HEK293 (cell line): Measurements from ENCODE around the gene SYT13.

Experiments
- CTCF ChIA-PET: fragments of 350-600 bp; formaldehyde crosslinking; extraction: SDS; loops from one replicate; lab custom pipeline; 2021; ENCODE audit warnings: antibody characterized with exemption; lab: Yijun Ruan, JAX
- POLR2A ChIA-PET: fragments of 300-600 bp; formaldehyde crosslinking; extraction: SDS; loops from one replicate; lab custom pipeline; 2020; ENCODE audit warnings: antibody characterized with exemption, inconsistent platforms; lab: Yijun Ruan, JAX
- H3K27ac ChIP-seq: fragments of 200-500 bp; sonication (Bioruptor generic); 2 replicates; pipeline ENCODE4 v1.5.1; 2014; ENCODE audit warnings: low read depth, low read length, control low read depth, inconsistent platforms; ENCODE audit errors: extremely low read depth
- H3K36me3 ChIP-seq, 2 experiments: fragments of 200-500 bp in 1 of 2; sonication (Bioruptor generic) in 1 of 2; 1 replicate in 1 of 2; 2 replicates in 1 of 2; pipeline ENCODE4 v1.5.1; 2014 to 2017; ENCODE audit warnings: inconsistent platforms in 2 of 2, low read length in 2 of 2; ENCODE audit not compliant: control insufficient read depth in 2 of 2, insufficient read depth in 1 of 2
- H3K4me1 ChIP-seq: fragments of 200-500 bp; sonication (Bioruptor generic); 2 replicates; pipeline ENCODE4 v1.5.1; 2014; ENCODE audit warnings: mild to moderate bottlenecking, low read length, inconsistent platforms; ENCODE audit not compliant: control insufficient read depth, insufficient read depth
- H3K4me3 ChIP-seq: 2 replicates; pipeline ENCODE4 v1.5.1; 2011; ENCODE audit warnings: low read depth, mild to moderate bottlenecking, control low read depth, low read length, moderate library complexity
- H3K9me3 ChIP-seq: fragments of 200-500 bp; sonication (Bioruptor generic); 2 replicates; pipeline ENCODE4 v1.5.1; 2014; ENCODE audit warnings: low read depth, low read length, inconsistent platforms; ENCODE audit not compliant: control insufficient read depth, insufficient read depth
- BCL6B ChIP-seq: fragments of 450-650 bp; formaldehyde crosslinking; IDR thresholded peaks from 2 replicates; pipeline ENCODE4 v1.5.1; 2017; ENCODE audit warnings: missing biosample characterization, missing genetic modification characterization
- CTCF ChIP-seq: fragments of 450-650 bp; formaldehyde crosslinking; IDR thresholded peaks from 2 replicates; pipeline ENCODE4 v1.5.1; 2016; ENCODE audit warnings: missing biosample characterization, missing genetic modification characterization
- EGR2 ChIP-seq: fragments of 450-650 bp; formaldehyde crosslinking; IDR thresholded peaks from 2 replicates; pipeline ENCODE4 v1.5.1; 2016; ENCODE audit warnings: low read depth, missing biosample characterization, missing genetic modification characterization
- GLIS2 ChIP-seq: fragments of 450-650 bp; formaldehyde crosslinking; IDR thresholded peaks from 2 replicates; pipeline ENCODE4 v1.5.1; 2016; ENCODE audit warnings: missing biosample characterization, missing genetic modification characterization
- IKZF3 ChIP-seq: fragments of 450-650 bp; IDR thresholded peaks from 2 replicates; pipeline ENCODE4 v1.5.0; 2018; ENCODE audit warnings: missing biosample characterization, mild to moderate bottlenecking, missing genetic modification characterization, moderate library complexity
- KLF8 ChIP-seq: fragments of 450-650 bp; formaldehyde crosslinking; IDR thresholded peaks from 2 replicates; pipeline ENCODE4 v1.5.1; 2016; ENCODE audit warnings: missing biosample characterization, missing genetic modification characterization
- MZF1 ChIP-seq: fragments of 450-650 bp; formaldehyde crosslinking; IDR thresholded peaks from 2 replicates; pipeline ENCODE4 v1.5.1; 2017; ENCODE audit warnings: missing biosample characterization, missing genetic modification characterization, borderline replicate concordance
- OSR2 ChIP-seq: fragments of 450-650 bp; formaldehyde crosslinking; IDR thresholded peaks from 2 replicates; pipeline ENCODE4 v1.5.1; 2016; ENCODE audit warnings: missing biosample characterization, missing genetic modification characterization
- PRDM1 ChIP-seq: fragments of 450-650 bp; formaldehyde crosslinking; IDR thresholded peaks from 2 replicates; pipeline ENCODE4; 2016; ENCODE audit warnings: missing biosample characterization, missing genetic modification characterization
- REPIN1 ChIP-seq: fragments of 450-650 bp; formaldehyde crosslinking; IDR thresholded peaks from 2 replicates; pipeline ENCODE4 v1.5.1; 2017; ENCODE audit warnings: missing biosample characterization, missing genetic modification characterization, low read depth
- YY1 ChIP-seq: fragments of 450-650 bp; formaldehyde crosslinking; IDR thresholded peaks from 2 replicates; pipeline ENCODE4 v1.5.1; 2018; ENCODE audit warnings: missing biosample characterization, missing genetic modification characterization
- ZBTB17 ChIP-seq: fragments of 450-650 bp; formaldehyde crosslinking; IDR thresholded peaks from 2 replicates; pipeline ENCODE4 v1.5.1; 2016; ENCODE audit warnings: missing biosample characterization, missing genetic modification characterization
- ZBTB20 ChIP-seq: fragments of 450-650 bp; formaldehyde crosslinking; IDR thresholded peaks from 2 replicates; pipeline ENCODE4 v1.5.1; 2016; ENCODE audit warnings: missing biosample characterization, missing genetic modification characterization
- ZBTB8A ChIP-seq: fragments of 450-650 bp; formaldehyde crosslinking; IDR thresholded peaks from 2 replicates; pipeline ENCODE4 v1.5.1; 2016; ENCODE audit warnings: missing biosample characterization, missing genetic modification characterization
- ZNF10 ChIP-seq: fragments of 450-650 bp; formaldehyde crosslinking; IDR thresholded peaks from 2 replicates; pipeline ENCODE4 v1.5.1; 2017; ENCODE audit warnings: missing biosample characterization, missing genetic modification characterization
- ZNF112 ChIP-seq: fragments of 450-650 bp; formaldehyde crosslinking; IDR thresholded peaks from 2 replicates; pipeline ENCODE4 v1.5.0; 2017; ENCODE audit warnings: missing biosample characterization, missing genetic modification characterization
- ZNF214 ChIP-seq: fragments of 450-650 bp; formaldehyde crosslinking; IDR thresholded peaks from 2 replicates; pipeline ENCODE4 v1.5.1; 2017; ENCODE audit warnings: missing biosample characterization, mild to moderate bottlenecking, missing genetic modification characterization, borderline replicate concordance
- ZNF221 ChIP-seq: fragments of 450-650 bp; formaldehyde crosslinking; IDR thresholded peaks from 2 replicates; pipeline ENCODE4 v1.5.1; 2017; ENCODE audit warnings: missing biosample characterization, missing genetic modification characterization, borderline replicate concordance
- ZNF248 ChIP-seq: fragments of 450-650 bp; formaldehyde crosslinking; IDR thresholded peaks from 2 replicates; pipeline ENCODE4 v1.5.1; 2017; ENCODE audit warnings: missing biosample characterization, missing genetic modification characterization
- ZNF629 ChIP-seq: fragments of 450-650 bp; formaldehyde crosslinking; IDR thresholded peaks from 2 replicates; pipeline ENCODE4 v1.5.1; 2017; ENCODE audit warnings: missing biosample characterization, missing genetic modification characterization
- ZNF76 ChIP-seq: fragments of 450-650 bp; formaldehyde crosslinking; IDR thresholded peaks from 2 replicates; pipeline ENCODE4; 2016; ENCODE audit warnings: low read depth, missing biosample characterization, missing genetic modification characterization, borderline replicate concordance
- ZNF777 ChIP-seq: fragments of 450-650 bp; formaldehyde crosslinking; IDR thresholded peaks from 2 replicates; pipeline ENCODE4 v1.5.1; 2017; ENCODE audit warnings: missing biosample characterization, missing genetic modification characterization, borderline replicate concordance
- ZNF837 ChIP-seq: fragments of 450-650 bp; formaldehyde crosslinking; IDR thresholded peaks from 2 replicates; pipeline ENCODE4 v1.5.1; 2016; ENCODE audit warnings: missing biosample characterization, missing genetic modification characterization
- TF ChIP-seq, protein P1 (sequence below): fragments of 450-650 bp; formaldehyde crosslinking; IDR thresholded peaks from 2 replicates; pipeline ENCODE4 v1.5.1; 2016; ENCODE audit warnings: missing biosample characterization, missing genetic modification characterization
- TF ChIP-seq, protein P2 (sequence below): fragments of 450-650 bp; formaldehyde crosslinking; IDR thresholded peaks from 2 replicates; pipeline ENCODE4 v1.5.1; 2016; ENCODE audit warnings: missing biosample characterization, missing genetic modification characterization

The SYT13 gene

DNA sequence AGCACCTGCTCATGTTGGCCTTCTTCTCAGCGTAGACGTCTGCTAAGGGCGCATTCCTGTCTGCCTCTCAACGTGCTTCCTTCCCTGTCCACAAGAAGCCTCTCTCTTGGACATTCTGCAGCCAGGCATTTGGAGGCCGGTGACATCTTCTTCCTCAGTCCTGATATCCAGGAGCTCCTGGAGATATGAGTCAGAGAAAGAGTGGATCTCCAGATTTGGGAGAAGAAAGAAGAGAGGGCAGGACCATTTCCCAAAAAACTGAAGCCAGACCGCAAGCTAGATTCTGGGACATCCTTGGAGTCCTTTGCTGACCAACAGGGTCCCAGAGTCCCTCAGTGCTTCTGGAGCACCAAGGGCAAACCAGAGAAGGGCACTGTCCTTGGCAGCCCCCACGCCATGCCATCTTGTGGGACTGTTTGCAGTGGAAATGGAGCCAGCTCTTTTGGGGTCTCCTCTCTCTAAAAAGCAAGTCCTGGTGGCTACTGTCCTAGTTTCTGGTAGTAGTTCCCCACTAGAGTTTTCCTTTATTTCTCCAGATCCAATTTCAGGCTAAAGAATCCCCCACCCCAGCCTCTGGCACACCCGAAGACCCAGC lies 36.1 kb upstream of the SYT13 start:
- ChIA-PET POLR2A (no interaction called here), CTCF (interaction anchor here (0.6 to 1.6 kb wide), 4 partner anchors 11 to 393 kb away, joined by 3 to 5 read pairs (median 3); no protein-coding TSS in a partner anchor)
- Histone ChIP-seq H3K4me1 (no peaks in the 10 kb centered on the region), H3K4me3 (no peak overlapping the region), H3K9me3 (no peaks in the 10 kb centered on the region), H3K27ac (no peak overlapping the region), H3K36me3 (no peaks in the 10 kb centered on the region)
- TF ChIP-seq ZNF10 (tag by site-specific recombination), result no peak
- no peak for TF ChIP-seq ZNF76 (tag by site-specific recombination)
- TF ChIP-seq ZNF214 (tag by site-specific recombination), result no peak
- TF ChIP-seq IKZF3, result no peak
- TF ChIP-seq ZNF629 (tag by site-specific recombination), result no peak
- TF ChIP-seq, protein P1, sequence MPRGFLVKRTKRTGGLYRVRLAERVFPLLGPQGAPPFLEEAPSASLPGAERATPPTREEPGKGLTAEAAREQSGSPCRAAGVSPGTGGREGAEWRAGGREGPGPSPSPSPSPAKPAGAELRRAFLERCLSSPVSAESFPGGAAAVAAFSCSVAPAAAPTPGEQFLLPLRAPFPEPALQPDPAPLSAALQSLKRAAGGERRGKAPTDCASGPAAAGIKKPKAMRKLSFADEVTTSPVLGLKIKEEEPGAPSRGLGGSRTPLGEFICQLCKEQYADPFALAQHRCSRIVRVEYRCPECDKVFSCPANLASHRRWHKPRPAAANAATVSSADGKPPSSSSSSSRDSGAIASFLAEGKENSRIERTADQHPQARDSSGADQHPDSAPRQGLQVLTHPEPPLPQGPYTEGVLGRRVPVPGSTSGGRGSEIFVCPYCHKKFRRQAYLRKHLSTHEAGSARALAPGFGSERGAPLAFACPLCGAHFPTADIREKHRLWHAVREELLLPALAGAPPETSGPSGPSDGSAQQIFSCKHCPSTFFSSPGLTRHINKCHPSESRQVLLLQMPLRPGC (tag by site-specific recombination), result no peak
- TF ChIP-seq MZF1 (tag by site-specific recombination), result no peak
- TF ChIP-seq ZNF837 (tag by site-specific recombination), result no peak
- TF ChIP-seq ZNF112 (tag by site-specific recombination), result no peak
- TF ChIP-seq ZBTB17 (tag by site-specific recombination), result no peak
- TF ChIP-seq ZBTB8A (tag by site-specific recombination), result no peak
- no peak for TF ChIP-seq ZNF221 (tag by site-specific recombination)
- no peak for TF ChIP-seq KLF8
- no peak for TF ChIP-seq GLIS2 (tag by site-specific recombination)
- no peak for TF ChIP-seq ZBTB20
- no peak for TF ChIP-seq ZNF248 (tag by site-specific recombination)
- TF ChIP-seq REPIN1, result no peak
- TF ChIP-seq CTCF, result no peak
- no peak for TF ChIP-seq PRDM1 (tag by site-specific recombination)
- no peak for TF ChIP-seq BCL6B (tag by site-specific recombination)
- TF ChIP-seq, all 188 proteins: peak for 0

DNA sequence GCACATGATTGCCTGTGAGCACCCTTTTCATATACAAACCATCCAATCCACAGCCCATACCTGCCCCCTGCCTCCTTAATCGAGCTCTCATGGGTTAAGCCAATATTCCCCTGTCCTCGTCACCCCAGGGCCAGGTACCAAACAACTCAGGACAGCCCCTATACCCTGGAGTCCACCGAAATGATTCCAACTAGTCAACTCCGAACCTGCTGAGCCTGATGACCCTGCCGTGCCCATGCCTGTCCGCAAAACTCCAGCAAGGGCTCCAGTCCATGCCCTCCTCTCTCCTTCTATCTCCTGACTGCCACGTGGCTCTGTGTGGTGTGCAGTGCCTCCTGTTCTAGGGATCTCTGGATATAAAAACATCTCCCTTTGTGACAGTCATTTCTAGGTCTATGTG lies 35.5 kb upstream of the SYT13 start:
- H3K27ac ChIP-seq, result no peak overlapping the region
- H3K4me1 ChIP-seq, result no peaks in the 10 kb centered on the region
- no peak overlapping the region for H3K4me3 ChIP-seq
- TF ChIP-seq GLIS2 (tag by site-specific recombination) (no peak), ZNF777 (no peak), YY1 (no peak), ZNF76 (tag by site-specific recombination) (no peak), OSR2 (tag by site-specific recombination) (no peak), ZNF248 (tag by site-specific recombination) (no peak), EGR2 (tag by site-specific recombination) (no peak)
- TF ChIP-seq, protein P2, sequence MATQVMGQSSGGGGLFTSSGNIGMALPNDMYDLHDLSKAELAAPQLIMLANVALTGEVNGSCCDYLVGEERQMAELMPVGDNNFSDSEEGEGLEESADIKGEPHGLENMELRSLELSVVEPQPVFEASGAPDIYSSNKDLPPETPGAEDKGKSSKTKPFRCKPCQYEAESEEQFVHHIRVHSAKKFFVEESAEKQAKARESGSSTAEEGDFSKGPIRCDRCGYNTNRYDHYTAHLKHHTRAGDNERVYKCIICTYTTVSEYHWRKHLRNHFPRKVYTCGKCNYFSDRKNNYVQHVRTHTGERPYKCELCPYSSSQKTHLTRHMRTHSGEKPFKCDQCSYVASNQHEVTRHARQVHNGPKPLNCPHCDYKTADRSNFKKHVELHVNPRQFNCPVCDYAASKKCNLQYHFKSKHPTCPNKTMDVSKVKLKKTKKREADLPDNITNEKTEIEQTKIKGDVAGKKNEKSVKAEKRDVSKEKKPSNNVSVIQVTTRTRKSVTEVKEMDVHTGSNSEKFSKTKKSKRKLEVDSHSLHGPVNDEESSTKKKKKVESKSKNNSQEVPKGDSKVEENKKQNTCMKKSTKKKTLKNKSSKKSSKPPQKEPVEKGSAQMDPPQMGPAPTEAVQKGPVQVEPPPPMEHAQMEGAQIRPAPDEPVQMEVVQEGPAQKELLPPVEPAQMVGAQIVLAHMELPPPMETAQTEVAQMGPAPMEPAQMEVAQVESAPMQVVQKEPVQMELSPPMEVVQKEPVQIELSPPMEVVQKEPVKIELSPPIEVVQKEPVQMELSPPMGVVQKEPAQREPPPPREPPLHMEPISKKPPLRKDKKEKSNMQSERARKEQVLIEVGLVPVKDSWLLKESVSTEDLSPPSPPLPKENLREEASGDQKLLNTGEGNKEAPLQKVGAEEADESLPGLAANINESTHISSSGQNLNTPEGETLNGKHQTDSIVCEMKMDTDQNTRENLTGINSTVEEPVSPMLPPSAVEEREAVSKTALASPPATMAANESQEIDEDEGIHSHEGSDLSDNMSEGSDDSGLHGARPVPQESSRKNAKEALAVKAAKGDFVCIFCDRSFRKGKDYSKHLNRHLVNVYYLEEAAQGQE, result no peak
- no peaks in the 10 kb centered on the region for H3K9me3 ChIP-seq
- ChIA-PET POLR2A (no interaction called here), CTCF (interaction anchor here (0.9 to 1.6 kb wide), 4 partner anchors 11 to 450 kb away, joined by 3 to 5 read pairs (median 4); no protein-coding TSS in a partner anchor)
- H3K36me3 ChIP-seq, result no peaks in the 10 kb centered on the region
